SK-N-SH (cell line): Measurements from ENCODE around the gene AGBL4. TPM values are rescaled to one million over a fixed set of nuclear protein-coding genes. Genes with fewer than 3 reads are reported as not detected.
A peak's percentile ranks its signal among the peaks of the same experiment; 100 is the strongest.

Source experiments
- CTCF ChIA-PET: fragments of 300-600, 350-600 bp; formaldehyde crosslinking; extraction: SDS; loops from one replicate; lab custom pipeline; 2021; lab: Yijun Ruan, JAX
- POLR2A ChIA-PET: fragments of 350-600 bp; sonication (Branson Sonifier 250); formaldehyde crosslinking; extraction: SDS; loops from one replicate; lab custom pipeline; 2020; ENCODE audit warnings: antibody characterized with exemption, inconsistent platforms; lab: Yijun Ruan, JAX
- DNase-seq: peaks from one replicate; pipeline ENCODE4 v3.0.0; 2012
- H2AFZ ChIP-seq: fragments of 200-600 bp; sonication (generic); 2 replicates; pipeline ENCODE4 v1.8.1; 2016; ENCODE audit warnings: antibody characterized with exemption, mild to moderate bottlenecking, low read depth
- H3F3A ChIP-seq: fragments of 200-600 bp; sonication (generic); replicated peaks from 2 replicates; pipeline ENCODE3; 2016; ENCODE audit warnings: antibody characterized with exemption, mild to moderate bottlenecking; ENCODE audit not compliant: insufficient read depth
- H3K27ac ChIP-seq, 2 experiments: fragments of 200-500 bp in 1 of 2; fragments of 200-600 bp in 1 of 2; sonication (Bioruptor generic) in 1 of 2; sonication (generic), shearing (Covaris generic) in 1 of 2; 2 replicates each; pipeline versions ENCODE4 v1.5.1 to v1.6.1; 2014 to 2016; ENCODE audit warnings: low read depth in 2 of 2, inconsistent platforms in 1 of 2, low read length in 1 of 2, mild to moderate bottlenecking in 1 of 2, mixed read lengths in 1 of 2
- H3K27me3 ChIP-seq: fragments of 200-600 bp; sonication (generic), shearing (Covaris generic); 2 replicates; pipeline ENCODE4 v1.6.1; 2016; ENCODE audit warnings: mixed run types; ENCODE audit not compliant: insufficient read depth
- H3K36me3 ChIP-seq, 2 experiments: fragments of 200-500 bp in 1 of 2; fragments of 200-600 bp in 1 of 2; sonication (Bioruptor generic) in 1 of 2; sonication (generic) in 1 of 2; replicated peaks in 1 of 2; 2 replicates each; pipeline versions ENCODE3 to v1.5.1; 2014 to 2016; ENCODE audit warnings: low read length in 1 of 2, mild to moderate bottlenecking in 1 of 2; ENCODE audit not compliant: insufficient read depth in 2 of 2, control insufficient read depth in 1 of 2
- H3K4me1 ChIP-seq, 2 experiments: fragments of 200-500 bp in 1 of 2; fragments of 200-600 bp in 1 of 2; sonication (Bioruptor generic) in 1 of 2; sonication (generic), shearing (Covaris generic) in 1 of 2; 2 replicates each; pipeline versions ENCODE4 v1.5.1 to v1.6.1; 2014 to 2016; ENCODE audit warnings: low read depth in 1 of 2, low read length in 1 of 2, mixed run types in 1 of 2; ENCODE audit not compliant: insufficient read depth in 2 of 2, control insufficient read depth in 1 of 2
- H3K4me2 ChIP-seq: fragments of 200-600 bp; sonication (generic), shearing (Covaris generic); 2 replicates; pipeline ENCODE4 v1.6.1; 2017; ENCODE audit warnings: mixed run types
- H3K4me3 ChIP-seq, 2 experiments: fragments of 200-500 bp in 1 of 2; fragments of 200-600 bp in 1 of 2; sonication (Bioruptor generic) in 1 of 2; sonication (generic), shearing (Covaris generic) in 1 of 2; 2 replicates each; pipeline versions ENCODE4 v1.5.1 to v1.8.1; 2014 to 2016; ENCODE audit warnings: low read depth in 2 of 2, inconsistent platforms in 1 of 2, low read length in 1 of 2, mild to moderate bottlenecking in 1 of 2, mixed read lengths in 1 of 2, moderate library complexity in 1 of 2
- H3K79me2 ChIP-seq: fragments of 200-600 bp; sonication (generic); 2 replicates; pipeline ENCODE4 v1.8.1; 2017; ENCODE audit warnings: mild to moderate bottlenecking; ENCODE audit not compliant: insufficient read depth
- H3K9ac ChIP-seq: fragments of 200-600 bp; sonication (generic); 2 replicates; pipeline ENCODE4 v1.6.1; 2017; ENCODE audit warnings: mixed run types
- H3K9me2 ChIP-seq: fragments of 200-600 bp; sonication (generic); 2 replicates; pipeline ENCODE4 v1.6.1; 2017; ENCODE audit warnings: mixed run types
- H3K9me3 ChIP-seq: fragments of 200-600 bp; sonication (generic); 2 replicates; pipeline ENCODE4 v1.6.1; 2017; ENCODE audit warnings: mixed run types, mild to moderate bottlenecking, moderate library complexity
- H4K20me1 ChIP-seq: fragments of 200-600 bp; sonication (generic); 2 replicates; pipeline ENCODE4 v1.6.1; 2017; ENCODE audit warnings: mild to moderate bottlenecking, mixed run types; ENCODE audit not compliant: insufficient read depth
- CHD2 ChIP-seq: fragments of 150-350 bp; IDR thresholded peaks from 2 replicates; pipeline ENCODE4 v1.6.1; 2018; ENCODE audit warnings: low read length; ENCODE audit not compliant: partially characterized antibody
- EP300 ChIP-seq, 2 experiments: IDR thresholded peaks; 2 replicates each; pipeline versions ENCODE4 v1.4.0 to v1.6.1; 2012; ENCODE audit warnings: borderline replicate concordance in 1 of 2, low read depth in 1 of 2, low read length in 1 of 2
- EZH2phosphoT487 ChIP-seq: fragments of 200-600 bp; sonication (generic); IDR thresholded peaks from 2 replicates; pipeline ENCODE4 v1.6.1; 2017; ENCODE audit warnings: low read depth, mixed run types, mild to moderate bottlenecking, antibody characterized with exemption, moderate library complexity, borderline replicate concordance
- FOSL2 ChIP-seq: IDR thresholded peaks from 2 replicates; pipeline ENCODE4 v1.4.0; 2012; ENCODE audit warnings: low read depth, mild to moderate bottlenecking, moderate library complexity, borderline replicate concordance
- FOXJ3 ChIP-seq: sonication (generic); formaldehyde crosslinking; IDR thresholded peaks from 2 replicates; pipeline ENCODE4 v1.5.1; 2020; ENCODE audit warnings: mild to moderate bottlenecking, missing genetic modification reagents
- GATA2 ChIP-seq: sonication (generic); formaldehyde crosslinking; IDR thresholded peaks from 2 replicates; pipeline ENCODE4 v1.5.0; 2020; ENCODE audit warnings: mild to moderate bottlenecking, missing genetic modification reagents
- JUND ChIP-seq: IDR thresholded peaks from 2 replicates; pipeline ENCODE4 v1.4.0; 2012
- MEF2A ChIP-seq: IDR thresholded peaks from 2 replicates; pipeline ENCODE4 v1.4.0; 2012; ENCODE audit warnings: low read depth, borderline replicate concordance
- MXI1 ChIP-seq: IDR thresholded peaks from 2 replicates; pipeline ENCODE4 v1.6.1; 2012; ENCODE audit warnings: mild to moderate bottlenecking, low read depth, low read length, improper control_type of control experiment
- NRF1 ChIP-seq: IDR thresholded peaks from 2 replicates; pipeline ENCODE4 v1.6.1; 2012; ENCODE audit warnings: low read depth, mild to moderate bottlenecking, low read length
- TCF12 ChIP-seq: IDR thresholded peaks from 2 replicates; pipeline ENCODE4 v1.4.0; 2012
- TEAD4 ChIP-seq: IDR thresholded peaks from 2 replicates; pipeline ENCODE4 v1.4.0; 2012; ENCODE audit warnings: mild to moderate bottlenecking, borderline replicate concordance; ENCODE audit not compliant: insufficient read depth
- YY1 ChIP-seq: IDR thresholded peaks from 2 replicates; pipeline ENCODE4 v1.4.0; 2012; ENCODE audit warnings: low read depth, mild to moderate bottlenecking
- WGBS: methylation state at CpG from one replicate; pipeline ENCODE4 v1.1.6; 2017; ENCODE audit warnings: low lambda C conversion rate; 5-methylcytosine and 5-hydroxymethylcytosine counted together
- polyA plus RNA-seq, 3 experiments: library from polyadenylated mRNA; depleted of rRNA; stranded (reverse); fragments of >200 nt; gene quantifications; 2 replicates each; pipeline ENCODE4 v1.2.3, GENCODE V29; 2012
- TF ChIP-seq, protein P1 (sequence below): IDR thresholded peaks from 2 replicates; pipeline ENCODE4 v1.4.0; 2012; ENCODE audit warnings: low read depth, borderline replicate concordance
- TF ChIP-seq, protein P2 (sequence below): fragments of 200-600 bp; sonication (generic); IDR thresholded peaks from 2 replicates; pipeline ENCODE4 v1.6.1; 2017; ENCODE audit warnings: antibody characterized with exemption, mild to moderate bottlenecking, moderate library complexity
- TF ChIP-seq, protein P3 (sequence below): IDR thresholded peaks from 2 replicates; pipeline ENCODE4 v1.6.1; 2012; ENCODE audit warnings: mild to moderate bottlenecking, low read depth, low read length, moderate library complexity
- TF ChIP-seq, protein P4 (sequence below): fragments of 150-350 bp; IDR thresholded peaks from 2 replicates; pipeline ENCODE4 v1.6.1; 2016; ENCODE audit warnings: mild to moderate bottlenecking, low read depth, low read length
- TF ChIP-seq, protein P5 (sequence below): fragments of 150-350 bp; IDR thresholded peaks from 2 replicates; pipeline ENCODE4 v1.6.1; 2017; ENCODE audit warnings: antibody characterized with exemption, low read length, low read depth, borderline replicate concordance

Gene AGBL4
- polyA plus RNA-seq (2012; rRNA removed): 0.07 and 0.15 TPM in 2 replicates
- 0.05 and 0.08 TPM in 2 replicates for polyA plus RNA-seq (2012; cell fraction: cytosol; rRNA removed)
- polyA plus RNA-seq (2012; cell fraction: nucleus; rRNA removed): 0.11 and 0.17 TPM in 2 replicates

DNA sequence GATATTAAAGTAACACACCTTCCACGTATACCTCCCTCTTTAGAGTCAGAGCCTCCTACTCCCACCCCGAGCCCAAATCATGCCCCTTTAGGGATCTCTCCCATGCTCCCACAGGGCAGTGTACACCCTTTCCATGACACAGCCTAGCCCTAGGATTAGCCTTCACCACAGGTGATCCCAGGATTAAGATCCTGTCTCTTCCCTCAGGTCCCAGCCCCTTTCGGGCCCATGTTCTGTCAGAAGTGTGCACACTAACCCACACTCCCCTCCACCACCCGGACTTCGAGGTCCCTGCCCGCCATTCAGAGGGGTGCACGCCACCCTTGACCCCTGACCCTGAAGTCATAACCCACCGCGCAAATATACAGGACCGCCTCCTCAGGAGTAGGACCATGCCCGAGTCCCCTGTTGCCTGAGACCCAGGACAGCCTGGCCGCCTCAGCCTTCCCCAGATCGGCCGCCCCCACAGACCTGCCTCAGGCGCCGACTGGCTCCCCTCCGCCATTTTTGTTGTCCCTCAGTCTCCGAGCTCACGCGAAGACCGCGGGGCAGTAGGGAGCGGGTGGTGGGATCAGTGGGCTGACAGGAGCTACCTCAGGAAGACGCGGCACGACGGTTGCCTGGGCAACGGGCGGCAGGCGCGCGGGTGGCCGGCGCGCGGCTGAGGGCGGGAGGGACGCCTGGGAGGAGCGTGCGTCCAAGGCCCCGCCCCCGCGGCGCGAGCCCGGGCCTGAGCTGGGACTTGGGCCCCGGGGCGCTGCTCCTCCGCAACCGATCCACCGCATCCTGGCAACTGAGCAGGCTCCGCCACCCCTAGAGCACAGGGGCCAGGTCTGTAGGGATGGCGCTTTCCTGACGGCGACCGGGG is at the start of gene AGBL4:
TSS of gene AGBL4 (minus strand) at position 663 of the 868 bp plus-strand sequence.
- H3K79me2 ChIP-seq: no peaks in the 10 kb centered on the region
- peak within 1 kb of the TSS in 1 of 2 experiments; percentile 55; a peak in 1 of 4 replicates for H3K27ac ChIP-seq
- 28% methylated on average over 10 of the region's 56 CpGs for WGBS
- no peaks in the 10 kb centered on the region for H4K20me1 ChIP-seq
- peak within 1 kb of the TSS; percentile 17; the same call in 1 of the 2 replicates for H3K9ac ChIP-seq
- H2AFZ ChIP-seq: peak within 1 kb of the TSS; percentile 88
- no peaks in the 10 kb centered on the region for H3K36me3 ChIP-seq
- ChIA-PET POLR2A (interaction anchor here (1.4 to 1.5 kb wide), 2 partner anchors 80 to 82 kb away, joined by 6 read pairs; no protein-coding TSS in a partner anchor), CTCF (interaction anchor here (0.6 to 2.8 kb wide), 6 partner anchors 13 to 248 kb away, joined by 3 to 28 read pairs (median 6); no protein-coding TSS in a partner anchor)
- DNase-seq: peak; percentile 93
- H3K27me3 ChIP-seq: no peaks in the 10 kb centered on the region
- H3K9me3 ChIP-seq: no peaks in the 10 kb centered on the region
- no peaks in the 10 kb centered on the region for H3K9me2 ChIP-seq
- TF ChIP-seq EP300 (IDR thresholded peaks at IDR 0.05; ENCODE audit: borderline replicate concordance in 1 of 2, low read depth in 1 of 2, low read length in 1 of 2) (0 out of 4 replicates have a peak, but pooled peaks of 1 of the 2 experiments have one; percentile 7), TCF12 (no peak), JUND (no peak), GATA2 (CRISPR knock-in tag) (no peak), YY1 (0 out of 2 replicates have a peak, but pooled peaks have one; percentile 44), MEF2A (no peak), TEAD4 (no peak), CHD2 (peak; percentile 42), MXI1 (peak; percentile 88), EZH2phosphoT487 (no peak), FOXJ3 (CRISPR knock-in tag) (peak; percentile 9; the same call in 1 of the 2 replicates), NRF1 (peak; percentile 20; the same call in 1 of the 2 replicates), FOSL2 (no peak)
- TF ChIP-seq, protein P1, sequence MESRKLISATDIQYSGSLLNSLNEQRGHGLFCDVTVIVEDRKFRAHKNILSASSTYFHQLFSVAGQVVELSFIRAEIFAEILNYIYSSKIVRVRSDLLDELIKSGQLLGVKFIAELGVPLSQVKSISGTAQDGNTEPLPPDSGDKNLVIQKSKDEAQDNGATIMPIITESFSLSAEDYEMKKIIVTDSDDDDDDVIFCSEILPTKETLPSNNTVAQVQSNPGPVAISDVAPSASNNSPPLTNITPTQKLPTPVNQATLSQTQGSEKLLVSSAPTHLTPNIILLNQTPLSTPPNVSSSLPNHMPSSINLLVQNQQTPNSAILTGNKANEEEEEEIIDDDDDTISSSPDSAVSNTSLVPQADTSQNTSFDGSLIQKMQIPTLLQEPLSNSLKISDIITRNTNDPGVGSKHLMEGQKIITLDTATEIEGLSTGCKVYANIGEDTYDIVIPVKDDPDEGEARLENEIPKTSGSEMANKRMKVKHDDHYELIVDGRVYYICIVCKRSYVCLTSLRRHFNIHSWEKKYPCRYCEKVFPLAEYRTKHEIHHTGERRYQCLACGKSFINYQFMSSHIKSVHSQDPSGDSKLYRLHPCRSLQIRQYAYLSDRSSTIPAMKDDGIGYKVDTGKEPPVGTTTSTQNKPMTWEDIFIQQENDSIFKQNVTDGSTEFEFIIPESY: no peak
- TF ChIP-seq, protein P2, sequence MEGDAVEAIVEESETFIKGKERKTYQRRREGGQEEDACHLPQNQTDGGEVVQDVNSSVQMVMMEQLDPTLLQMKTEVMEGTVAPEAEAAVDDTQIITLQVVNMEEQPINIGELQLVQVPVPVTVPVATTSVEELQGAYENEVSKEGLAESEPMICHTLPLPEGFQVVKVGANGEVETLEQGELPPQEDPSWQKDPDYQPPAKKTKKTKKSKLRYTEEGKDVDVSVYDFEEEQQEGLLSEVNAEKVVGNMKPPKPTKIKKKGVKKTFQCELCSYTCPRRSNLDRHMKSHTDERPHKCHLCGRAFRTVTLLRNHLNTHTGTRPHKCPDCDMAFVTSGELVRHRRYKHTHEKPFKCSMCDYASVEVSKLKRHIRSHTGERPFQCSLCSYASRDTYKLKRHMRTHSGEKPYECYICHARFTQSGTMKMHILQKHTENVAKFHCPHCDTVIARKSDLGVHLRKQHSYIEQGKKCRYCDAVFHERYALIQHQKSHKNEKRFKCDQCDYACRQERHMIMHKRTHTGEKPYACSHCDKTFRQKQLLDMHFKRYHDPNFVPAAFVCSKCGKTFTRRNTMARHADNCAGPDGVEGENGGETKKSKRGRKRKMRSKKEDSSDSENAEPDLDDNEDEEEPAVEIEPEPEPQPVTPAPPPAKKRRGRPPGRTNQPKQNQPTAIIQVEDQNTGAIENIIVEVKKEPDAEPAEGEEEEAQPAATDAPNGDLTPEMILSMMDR: no peak
- TF ChIP-seq, protein P3, sequence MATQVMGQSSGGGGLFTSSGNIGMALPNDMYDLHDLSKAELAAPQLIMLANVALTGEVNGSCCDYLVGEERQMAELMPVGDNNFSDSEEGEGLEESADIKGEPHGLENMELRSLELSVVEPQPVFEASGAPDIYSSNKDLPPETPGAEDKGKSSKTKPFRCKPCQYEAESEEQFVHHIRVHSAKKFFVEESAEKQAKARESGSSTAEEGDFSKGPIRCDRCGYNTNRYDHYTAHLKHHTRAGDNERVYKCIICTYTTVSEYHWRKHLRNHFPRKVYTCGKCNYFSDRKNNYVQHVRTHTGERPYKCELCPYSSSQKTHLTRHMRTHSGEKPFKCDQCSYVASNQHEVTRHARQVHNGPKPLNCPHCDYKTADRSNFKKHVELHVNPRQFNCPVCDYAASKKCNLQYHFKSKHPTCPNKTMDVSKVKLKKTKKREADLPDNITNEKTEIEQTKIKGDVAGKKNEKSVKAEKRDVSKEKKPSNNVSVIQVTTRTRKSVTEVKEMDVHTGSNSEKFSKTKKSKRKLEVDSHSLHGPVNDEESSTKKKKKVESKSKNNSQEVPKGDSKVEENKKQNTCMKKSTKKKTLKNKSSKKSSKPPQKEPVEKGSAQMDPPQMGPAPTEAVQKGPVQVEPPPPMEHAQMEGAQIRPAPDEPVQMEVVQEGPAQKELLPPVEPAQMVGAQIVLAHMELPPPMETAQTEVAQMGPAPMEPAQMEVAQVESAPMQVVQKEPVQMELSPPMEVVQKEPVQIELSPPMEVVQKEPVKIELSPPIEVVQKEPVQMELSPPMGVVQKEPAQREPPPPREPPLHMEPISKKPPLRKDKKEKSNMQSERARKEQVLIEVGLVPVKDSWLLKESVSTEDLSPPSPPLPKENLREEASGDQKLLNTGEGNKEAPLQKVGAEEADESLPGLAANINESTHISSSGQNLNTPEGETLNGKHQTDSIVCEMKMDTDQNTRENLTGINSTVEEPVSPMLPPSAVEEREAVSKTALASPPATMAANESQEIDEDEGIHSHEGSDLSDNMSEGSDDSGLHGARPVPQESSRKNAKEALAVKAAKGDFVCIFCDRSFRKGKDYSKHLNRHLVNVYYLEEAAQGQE: no peak
- TF ChIP-seq, protein P4, sequence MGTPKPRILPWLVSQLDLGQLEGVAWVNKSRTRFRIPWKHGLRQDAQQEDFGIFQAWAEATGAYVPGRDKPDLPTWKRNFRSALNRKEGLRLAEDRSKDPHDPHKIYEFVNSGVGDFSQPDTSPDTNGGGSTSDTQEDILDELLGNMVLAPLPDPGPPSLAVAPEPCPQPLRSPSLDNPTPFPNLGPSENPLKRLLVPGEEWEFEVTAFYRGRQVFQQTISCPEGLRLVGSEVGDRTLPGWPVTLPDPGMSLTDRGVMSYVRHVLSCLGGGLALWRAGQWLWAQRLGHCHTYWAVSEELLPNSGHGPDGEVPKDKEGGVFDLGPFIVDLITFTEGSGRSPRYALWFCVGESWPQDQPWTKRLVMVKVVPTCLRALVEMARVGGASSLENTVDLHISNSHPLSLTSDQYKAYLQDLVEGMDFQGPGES: no peak
- TF ChIP-seq, protein P5, sequence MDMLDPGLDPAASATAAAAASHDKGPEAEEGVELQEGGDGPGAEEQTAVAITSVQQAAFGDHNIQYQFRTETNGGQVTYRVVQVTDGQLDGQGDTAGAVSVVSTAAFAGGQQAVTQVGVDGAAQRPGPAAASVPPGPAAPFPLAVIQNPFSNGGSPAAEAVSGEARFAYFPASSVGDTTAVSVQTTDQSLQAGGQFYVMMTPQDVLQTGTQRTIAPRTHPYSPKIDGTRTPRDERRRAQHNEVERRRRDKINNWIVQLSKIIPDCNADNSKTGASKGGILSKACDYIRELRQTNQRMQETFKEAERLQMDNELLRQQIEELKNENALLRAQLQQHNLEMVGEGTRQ: no peak
- peak within 1 kb of the TSS; percentile 70 for H3K4me2 ChIP-seq
- peaks cover 0 to 15% of the 10 kb centered on the region in 2 experiments; a peak in 1 of 4 replicates for H3K4me1 ChIP-seq
- H3K4me3 ChIP-seq: peak within 1 kb of the TSS; percentile 67 to 70
- no peaks in the 10 kb centered on the region for H3F3A ChIP-seq
